Measurements from ENCODE around the gene FES.

Gene FES

DNA sequence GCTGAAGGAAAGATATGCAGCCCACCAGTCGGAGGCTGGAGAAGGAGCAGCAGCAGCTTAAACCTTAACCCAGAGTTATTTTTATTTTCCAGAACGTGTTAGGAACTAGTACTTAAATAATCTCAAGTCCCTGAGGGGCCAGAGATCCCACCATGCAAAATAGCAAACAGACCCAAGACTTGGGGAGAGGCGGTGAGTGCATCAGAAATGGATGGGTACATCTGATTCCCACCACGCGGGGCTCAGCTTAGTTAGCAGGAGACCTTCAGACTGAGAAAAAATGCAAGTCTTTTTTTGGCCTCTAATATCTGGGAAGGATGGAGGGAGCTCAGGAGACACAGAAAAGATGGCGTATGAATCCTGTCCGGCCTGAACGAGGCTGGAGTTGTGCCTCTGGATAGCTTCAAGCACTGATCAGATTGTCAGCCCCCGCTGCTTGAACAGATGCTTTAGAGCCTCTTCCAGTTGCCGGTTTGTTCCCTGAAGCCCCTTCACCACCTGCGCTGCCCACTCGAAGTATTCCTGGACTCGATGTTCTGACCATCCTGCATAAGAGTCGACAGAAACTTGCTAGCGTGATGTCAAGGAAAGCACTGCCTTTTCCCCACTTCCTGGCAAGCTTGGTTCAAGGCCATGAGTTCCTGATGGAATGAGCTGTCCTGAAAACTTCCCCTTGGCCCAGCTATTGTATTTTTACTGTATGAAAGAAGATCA, 46.7 kb downstream of the FES start:
- DNase-seq (ENCODE audit: low read depth in 2 of 2), result no peak

DNA sequence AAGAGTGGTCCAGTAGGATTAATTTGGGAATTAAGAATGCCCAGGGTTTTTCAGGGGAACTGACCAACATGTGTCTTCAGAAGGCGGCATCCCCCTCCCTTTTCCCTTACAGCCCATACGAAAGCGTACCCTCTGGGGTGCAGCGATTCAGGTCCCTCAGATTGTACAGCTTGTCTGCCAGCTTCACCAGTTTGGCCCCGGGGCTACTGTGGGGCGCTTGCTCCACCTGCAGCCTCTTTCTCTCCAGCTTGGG, 47.2 kb downstream of the FES start:
- DNase-seq (ENCODE audit: low read depth in 2 of 2), result no peak

DNA sequence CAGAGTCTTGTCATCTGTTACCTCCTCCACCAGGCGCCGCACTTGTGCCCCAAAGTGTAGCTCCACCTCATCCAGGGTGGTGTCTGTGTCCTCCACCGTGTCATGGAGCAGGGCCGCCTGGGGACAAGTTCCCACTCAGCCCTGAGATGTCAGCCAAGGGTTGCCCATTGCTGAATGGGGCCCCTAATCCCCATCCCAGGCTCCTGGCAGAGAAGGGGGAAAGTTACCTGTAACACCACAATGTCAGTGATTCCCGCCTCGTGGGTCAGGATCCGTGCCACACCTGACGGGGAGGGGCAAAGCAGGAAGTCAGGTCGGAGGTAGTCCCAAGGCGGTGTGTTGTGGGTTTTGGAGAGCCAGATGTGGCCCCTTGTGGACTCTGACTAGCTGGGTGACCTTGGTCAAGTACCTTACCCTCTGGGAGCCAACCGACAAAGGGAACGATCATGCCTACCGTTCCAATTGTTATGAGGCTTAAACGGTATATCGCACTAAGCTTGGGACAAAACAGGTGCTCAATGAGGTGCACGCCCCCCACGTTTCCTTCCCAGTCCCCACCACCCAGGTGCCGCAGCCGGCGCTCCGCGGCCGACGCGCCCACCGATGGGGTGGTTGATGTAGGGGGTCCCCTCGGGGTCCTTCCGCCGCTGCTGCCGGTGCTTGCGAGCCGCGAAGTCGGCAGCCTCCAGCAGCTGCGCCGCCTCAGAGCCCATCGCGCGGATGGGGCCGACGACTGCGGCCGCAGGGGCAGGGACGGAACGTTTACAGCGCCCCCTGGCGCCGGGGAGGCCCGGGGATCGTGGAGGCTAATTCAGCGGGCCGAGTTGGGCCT, 47.7 kb downstream of the FES start, which contains the start of gene HDDC3:
TSS of gene HDDC3 (minus strand) at position 722 of the 832 bp plus-strand sequence. CDS start at position 713, 9 bp downstream.
- DNase-seq (ENCODE audit: low read depth in 2 of 2), result peak; percentile 74 to 93

DNA sequence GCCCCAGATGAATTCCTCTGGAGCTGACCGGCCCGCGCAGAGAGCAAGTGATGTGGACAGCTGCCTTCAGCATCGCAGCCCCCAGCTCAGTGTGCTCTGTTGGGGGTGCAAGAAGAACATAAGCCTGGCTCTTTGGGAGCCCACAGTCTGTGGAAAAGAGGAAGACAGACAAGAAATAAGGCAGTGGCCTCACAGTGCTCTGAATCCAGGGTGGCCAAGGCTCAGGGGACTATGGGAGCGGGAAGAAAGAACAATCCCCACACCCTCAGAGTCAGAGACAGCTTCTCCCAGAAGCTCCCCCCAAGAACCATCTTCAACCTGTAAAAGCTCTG, 48.3 kb downstream of the FES start:
- no peak for DNase-seq (ENCODE audit: low read depth in 2 of 2)

DNA sequence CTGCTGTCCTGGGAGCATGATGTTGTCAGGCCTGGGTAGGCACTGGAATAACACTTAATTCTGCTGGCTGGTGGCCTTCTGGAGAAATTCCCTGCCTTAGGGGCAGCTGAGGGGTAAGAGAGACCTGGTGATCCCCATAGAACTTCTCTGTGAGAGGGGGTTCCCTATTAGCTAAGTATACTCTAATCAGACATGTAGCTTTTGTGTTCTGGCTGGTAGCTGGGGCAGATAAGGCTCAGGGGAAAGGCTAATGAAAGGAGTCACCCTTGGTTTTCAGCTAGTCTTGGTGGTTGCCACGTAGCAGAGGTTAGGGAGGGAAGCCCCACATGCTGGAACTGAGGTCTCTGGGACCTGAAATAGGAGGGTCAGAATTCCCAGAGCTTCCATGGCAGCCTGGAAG, 49.0 kb downstream of the FES start:
- no peak for DNase-seq (ENCODE audit: low read depth in 2 of 2)

DNA sequence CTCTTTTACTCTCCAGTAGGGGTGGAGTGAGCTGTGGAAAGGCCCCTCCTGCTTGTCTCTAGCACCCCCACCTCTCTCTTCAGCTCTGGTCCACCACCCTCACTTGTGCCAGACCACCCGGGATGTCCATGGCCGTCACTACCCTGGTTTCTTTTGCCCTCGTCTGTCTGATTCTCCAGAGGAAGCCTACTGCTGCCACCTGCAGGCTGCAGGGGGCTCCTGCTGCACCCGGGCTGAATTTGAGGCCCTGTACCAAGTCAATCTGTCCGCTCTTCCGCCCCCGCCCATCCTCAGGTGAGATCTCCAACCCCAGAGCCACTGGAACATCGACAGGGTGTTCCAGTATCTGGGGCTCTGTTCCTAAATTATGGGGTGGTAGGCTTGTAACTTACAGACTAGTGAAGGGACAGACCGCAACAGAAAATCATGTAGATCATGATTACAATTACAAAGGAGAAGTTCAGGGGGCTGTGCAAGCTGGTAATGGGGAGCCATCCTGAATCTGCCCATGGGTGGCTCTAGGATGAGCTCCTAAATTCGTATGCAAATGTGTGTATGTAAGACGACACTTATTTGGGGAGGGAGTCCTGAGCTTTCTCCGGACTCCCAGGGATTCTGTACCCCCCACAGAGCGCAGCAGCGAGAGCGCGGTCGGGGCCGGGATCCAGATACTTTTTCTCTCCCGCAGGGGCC, 50.1 kb downstream of the FES start:
- DNase-seq (ENCODE audit: low read depth in 2 of 2), result peak; percentile 60 to 72

DNA sequence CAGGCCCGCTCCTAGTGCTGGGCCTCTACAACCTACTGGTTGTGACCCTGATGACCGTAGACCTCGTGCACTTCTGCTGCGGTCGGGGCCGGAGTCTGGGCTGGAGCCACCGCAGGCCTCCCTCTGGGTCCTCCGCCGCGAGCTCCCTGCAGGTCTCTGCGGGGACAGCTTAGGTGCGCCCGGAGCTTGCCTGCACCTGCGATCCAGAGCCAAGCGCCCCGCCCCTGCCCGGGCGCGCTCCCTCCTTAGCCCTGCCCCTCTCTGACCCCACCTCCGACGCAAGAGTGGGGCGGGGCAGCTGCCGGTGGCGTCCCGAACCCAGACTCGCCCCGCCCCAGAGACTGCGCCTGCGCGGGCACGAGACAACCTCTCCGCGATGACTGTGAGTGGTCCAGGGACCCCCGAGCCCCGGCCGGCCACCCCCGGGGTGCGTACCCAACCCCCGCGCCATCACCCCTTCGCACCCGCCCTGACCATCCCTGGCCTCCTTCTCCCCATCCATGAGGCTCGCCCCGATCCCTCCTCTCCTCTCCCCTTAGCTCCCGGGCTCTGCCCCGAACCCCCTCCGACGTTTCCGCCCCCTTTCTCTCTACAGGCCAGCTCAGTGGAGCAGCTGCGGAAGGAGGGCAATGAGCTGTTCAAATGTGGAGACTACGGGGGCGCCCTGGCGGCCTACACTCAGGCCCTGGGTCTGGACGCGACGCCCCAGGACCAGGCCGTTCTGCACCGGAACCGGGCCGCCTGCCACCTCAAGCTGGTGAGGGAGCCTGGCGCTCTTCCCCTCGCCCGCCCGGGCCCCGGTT, 50.8 kb downstream of the FES start, which contains the start of gene UNC45A:
TSS of gene UNC45A (plus strand) at position 337 of the 803 bp plus-strand sequence. CDS start at position 377, 40 bp downstream.
- peak; percentile 92 to 96 for DNase-seq (ENCODE audit: low read depth in 2 of 2)

DNA sequence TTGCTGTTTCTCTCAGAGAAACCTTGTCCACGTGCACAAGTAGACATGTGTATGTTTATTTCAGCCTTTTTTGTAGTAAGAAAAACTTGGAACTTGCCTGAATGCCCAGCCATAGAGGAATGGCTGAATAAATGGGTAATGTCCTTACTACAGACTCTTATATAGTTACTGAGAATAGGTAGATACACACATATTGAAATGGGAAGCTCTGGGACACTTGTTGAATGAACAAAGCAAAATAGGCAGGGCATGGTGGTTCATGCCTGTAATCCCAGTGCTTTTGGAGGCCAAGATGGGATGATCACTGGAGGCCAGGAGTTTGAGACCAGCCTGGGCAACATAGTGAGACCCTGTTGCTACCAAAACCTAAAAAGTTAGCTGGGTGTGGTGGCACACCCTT, 52.5 kb downstream of the FES start:
- DNase-seq (ENCODE audit: low read depth in 2 of 2), result no peak

DNA sequence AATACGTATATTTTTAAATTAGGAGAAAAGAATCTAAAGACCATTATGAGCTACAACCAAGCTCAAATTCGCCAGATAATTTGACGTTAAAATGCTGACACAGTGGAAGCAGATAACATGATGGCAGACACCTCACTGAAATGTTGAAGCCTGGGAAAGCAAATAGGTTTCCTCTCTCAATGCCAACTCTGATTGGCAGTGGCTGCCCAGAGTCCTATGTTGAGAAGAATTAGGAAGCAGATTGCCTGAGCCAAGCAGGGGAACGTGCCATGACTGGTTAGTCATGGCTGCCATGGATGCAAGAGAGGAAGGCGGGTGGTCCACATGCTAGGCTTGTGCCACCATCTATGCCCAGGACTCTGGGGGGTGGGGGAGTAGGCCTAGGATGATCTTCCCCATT, 54.0 kb downstream of the FES start:
- DNase-seq (ENCODE audit: low read depth in 2 of 2), result no peak

DNA sequence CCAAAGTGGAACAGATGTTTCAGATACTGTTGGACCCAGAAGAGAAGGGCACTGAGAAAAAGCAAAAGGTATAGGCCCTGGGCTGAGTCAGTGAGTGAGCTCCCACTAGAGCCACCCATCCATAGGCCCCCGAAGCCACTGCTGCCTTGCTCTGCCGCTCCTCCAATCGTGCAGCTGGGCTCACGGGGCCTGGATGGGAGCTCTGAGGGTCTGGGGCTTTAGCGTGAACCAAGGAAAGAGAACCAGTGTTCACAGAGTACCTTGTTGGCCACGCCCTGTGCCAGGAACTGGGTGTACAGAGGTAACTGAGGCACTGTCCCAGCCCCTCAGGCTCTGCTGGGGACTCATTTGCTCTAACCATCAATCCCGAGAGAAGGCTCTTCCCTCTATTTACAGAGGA, 55.5 kb downstream of the FES start:
- no peak for DNase-seq (ENCODE audit: low read depth in 2 of 2)

DNA sequence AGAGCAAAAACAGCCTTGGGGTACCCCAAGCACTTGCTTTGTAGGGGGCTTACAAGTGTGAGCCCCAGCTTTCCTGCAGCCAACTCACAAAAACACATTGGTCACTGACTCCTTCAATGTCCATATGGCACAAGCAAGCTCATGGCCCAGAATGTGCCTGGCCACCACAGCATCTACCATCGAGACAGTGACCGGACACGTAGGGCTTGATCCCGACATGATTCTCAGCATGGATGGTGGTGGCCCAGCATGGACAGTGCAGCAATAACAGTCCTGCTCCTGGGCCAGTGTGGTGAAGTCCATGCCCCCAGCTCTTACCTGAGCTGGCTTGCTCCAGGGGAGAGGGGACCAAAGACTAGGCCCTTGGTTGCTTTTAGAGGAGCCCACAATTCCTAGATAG, 56.7 kb downstream of the FES start:
- DNase-seq (ENCODE audit: low read depth in 2 of 2), result no peak

DNA sequence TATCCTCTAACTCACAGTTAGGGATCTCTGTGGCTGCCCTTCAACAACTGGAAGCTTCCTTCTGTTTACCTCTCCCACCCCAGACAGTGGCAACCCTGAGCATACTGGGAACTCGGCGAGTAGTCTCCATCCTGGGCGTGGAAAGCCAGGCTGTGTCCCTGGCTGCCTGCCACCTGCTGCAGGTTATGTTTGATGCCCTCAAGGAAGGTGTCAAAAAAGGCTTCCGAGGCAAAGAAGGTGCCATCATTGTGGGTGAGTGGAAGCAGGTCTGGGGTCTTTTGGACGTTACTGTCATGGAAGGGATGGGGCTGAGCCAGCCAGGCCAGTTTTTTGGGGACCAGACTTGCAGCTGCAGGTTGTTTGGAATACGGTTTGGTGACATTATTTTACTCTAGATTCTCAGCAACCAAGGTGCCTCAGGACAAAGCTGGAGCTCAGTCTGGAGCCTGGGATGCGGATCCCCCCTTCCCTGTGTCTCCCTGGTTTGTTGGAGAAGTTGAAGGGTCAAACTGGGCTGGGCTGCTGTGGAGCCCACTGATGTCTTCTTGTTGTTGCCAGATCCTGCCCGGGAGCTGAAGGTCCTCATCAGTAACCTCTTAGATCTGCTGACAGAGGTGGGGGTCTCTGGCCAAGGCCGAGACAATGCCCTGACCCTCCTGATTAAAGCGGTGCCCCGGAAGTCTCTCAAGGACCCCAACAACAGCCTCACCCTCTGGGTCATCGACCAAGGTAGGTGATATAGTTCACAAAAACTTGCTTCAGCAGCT, 58.2 kb downstream of the FES start:
- no peak for DNase-seq (ENCODE audit: low read depth in 2 of 2)

DNA sequence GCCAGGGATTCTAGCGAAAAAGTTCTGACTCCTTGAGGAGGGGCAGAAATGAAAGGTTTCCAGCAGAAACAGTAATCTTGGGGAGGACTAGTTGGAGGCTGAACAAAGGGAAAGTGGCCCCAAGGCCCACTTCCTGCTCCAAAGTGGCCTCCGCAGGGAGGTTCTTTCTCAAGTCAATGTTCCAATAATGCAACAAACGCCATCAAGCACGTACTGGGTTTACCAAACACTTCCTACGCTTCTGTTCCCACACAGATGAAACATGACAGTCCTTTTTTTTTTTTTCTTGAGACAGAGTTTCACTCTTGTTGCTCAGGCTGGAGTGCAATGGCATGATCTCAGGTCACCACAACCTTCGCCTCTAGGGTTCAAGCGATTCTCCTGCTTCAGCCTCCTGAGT, 60.8 kb downstream of the FES start:
- no peak for DNase-seq (ENCODE audit: low read depth in 2 of 2)

Measured in stimulated activated CD4-positive, alpha-beta T cell treated with anti-CD3 and anti-CD28 coated beads, Interleukin-1b, Interleukin-23, amount 100 ng/mL, for 1 hour (primary cell).